ENCODE measurements around the gene SPACA6.

Gene SPACA6

GRCh38 chr19:51739466-51740213, 46.5 kb downstream of the SPACA6 start:
- no peak for DNase-seq

- DNase-seq, result no peak
These were observed 47.2 kb downstream of the SPACA6 start for GRCh38 chr19:51740356-51740755.

- no peak for DNase-seq
These were observed 49.7 kb downstream of the SPACA6 start for GRCh38 chr19:51742789-51743188.

- no peak for DNase-seq
These were observed 50.3 kb downstream of the SPACA6 start for GRCh38 chr19:51743405-51743804.

- no peak for DNase-seq
These were observed 53.6 kb downstream of the SPACA6 start for GRCh38 chr19:51746731-51747130.

- no peak for DNase-seq
These were observed 56.8 kb downstream of the SPACA6 start for GRCh38 chr19:51749979-51750378.

- DNase-seq, result no peak
These were observed 57.4 kb downstream of the SPACA6 start for GRCh38 chr19:51750400-51751094.

- no peak for DNase-seq
These were observed 58.5 kb downstream of the SPACA6 start, which contains the start of gene FPR1 for GRCh38 chr19:51751655-51752054. TSS of gene FPR1 (minus strand) at chr19:51751878. CDS start at chr19:51746994, 4,884 bp downstream.

GRCh38 chr19:51754109-51754508, 61.0 kb downstream of the SPACA6 start:
- no peak for DNase-seq

GRCh38 chr19:51754770-51755169, 61.6 kb downstream of the SPACA6 start:
- DNase-seq, result no peak
